Renal cortex interstitium (tissue), 11 donors: ENCODE data around the gene RACGAP1. TPM values are rescaled to one million over a fixed set of nuclear protein-coding genes. Genes with fewer than 3 reads are reported as not detected.
A peak's percentile ranks its signal among the peaks of the same experiment; 100 is the strongest.

Experiments
- DNase-seq, 11 donors: peaks; one replicate each; pipeline ENCODE4 v3.0.0-alpha.2; 2013; ENCODE audit warnings: low read depth in 9 of 11, low spot score in 4 of 11; ENCODE audit errors: extremely low read depth in 1 of 11
- polyA plus RNA-seq, 3 donors: library from polyadenylated mRNA; unstranded; fragments of 120-200 nt; gene quantifications; one replicate each; pipeline ENCODE4 v1.2.1, GENCODE V29; 2013; ENCODE audit not compliant: insufficient read length in 3 of 3

Gene RACGAP1
- polyA plus RNA-seq, 3 donors = 40.5 to 57.9 (median 56.1) TPM

DNA sequence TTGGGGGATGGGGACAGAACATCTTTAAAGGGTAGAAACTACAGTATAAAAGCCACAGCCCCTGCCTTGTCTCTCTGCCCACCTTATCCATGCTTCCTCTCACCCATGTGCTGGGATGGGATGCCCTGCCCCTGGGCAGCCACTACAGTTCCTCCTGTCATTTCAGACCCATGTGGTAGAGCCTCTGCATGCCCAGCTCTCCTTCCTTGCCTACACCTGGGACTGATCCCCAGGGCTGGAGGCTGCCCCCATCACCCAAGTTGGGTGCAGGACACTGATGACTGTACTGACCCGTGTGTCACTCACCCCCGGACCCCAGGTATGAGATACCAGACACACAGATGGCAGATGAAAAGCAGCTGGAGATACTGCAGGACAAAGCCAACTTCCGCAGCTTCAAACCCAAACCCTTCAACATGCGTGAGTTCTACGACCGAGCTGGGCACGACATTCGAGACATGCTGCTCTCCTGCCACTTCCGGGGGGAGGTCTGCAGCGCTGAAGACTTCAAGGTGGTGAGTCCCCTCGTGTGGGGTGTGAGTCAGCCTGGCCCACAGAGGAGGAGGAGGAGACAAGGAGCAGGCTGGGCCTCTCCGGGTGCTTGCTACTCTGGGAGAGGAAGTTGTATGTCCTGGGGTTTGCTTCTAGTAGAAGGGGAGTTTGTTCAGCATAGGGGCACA is 34.3 kb upstream of the RACGAP1 start:
- no peak for DNase-seq

DNA sequence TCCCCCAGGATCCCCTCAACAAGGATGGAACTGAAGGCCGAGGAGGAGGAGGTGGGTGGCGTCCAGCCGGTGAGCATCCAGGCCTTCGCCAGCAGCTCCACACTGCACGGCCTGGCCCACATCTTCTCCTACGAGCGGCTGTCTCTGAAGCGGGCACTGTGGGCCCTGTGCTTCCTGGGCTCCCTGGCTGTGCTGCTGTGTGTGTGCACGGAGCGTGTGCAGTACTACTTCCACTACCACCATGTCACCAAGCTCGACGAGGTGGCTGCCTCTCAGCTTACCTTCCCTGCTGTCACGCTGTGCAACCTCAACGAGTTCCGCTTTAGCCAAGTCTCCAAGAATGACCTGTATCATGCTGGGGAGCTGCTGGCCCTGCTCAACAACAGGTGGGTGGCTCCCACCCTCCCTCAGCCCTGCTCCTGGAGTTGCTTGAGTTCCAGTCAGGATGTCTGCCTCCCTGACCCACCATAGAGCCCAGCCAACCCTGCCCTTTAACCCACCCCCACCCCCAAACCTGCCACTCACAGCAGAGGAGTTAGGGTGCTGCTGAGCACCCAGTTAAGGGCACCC is 33.5 kb upstream of the RACGAP1 start:
- no peak for DNase-seq

DNA sequence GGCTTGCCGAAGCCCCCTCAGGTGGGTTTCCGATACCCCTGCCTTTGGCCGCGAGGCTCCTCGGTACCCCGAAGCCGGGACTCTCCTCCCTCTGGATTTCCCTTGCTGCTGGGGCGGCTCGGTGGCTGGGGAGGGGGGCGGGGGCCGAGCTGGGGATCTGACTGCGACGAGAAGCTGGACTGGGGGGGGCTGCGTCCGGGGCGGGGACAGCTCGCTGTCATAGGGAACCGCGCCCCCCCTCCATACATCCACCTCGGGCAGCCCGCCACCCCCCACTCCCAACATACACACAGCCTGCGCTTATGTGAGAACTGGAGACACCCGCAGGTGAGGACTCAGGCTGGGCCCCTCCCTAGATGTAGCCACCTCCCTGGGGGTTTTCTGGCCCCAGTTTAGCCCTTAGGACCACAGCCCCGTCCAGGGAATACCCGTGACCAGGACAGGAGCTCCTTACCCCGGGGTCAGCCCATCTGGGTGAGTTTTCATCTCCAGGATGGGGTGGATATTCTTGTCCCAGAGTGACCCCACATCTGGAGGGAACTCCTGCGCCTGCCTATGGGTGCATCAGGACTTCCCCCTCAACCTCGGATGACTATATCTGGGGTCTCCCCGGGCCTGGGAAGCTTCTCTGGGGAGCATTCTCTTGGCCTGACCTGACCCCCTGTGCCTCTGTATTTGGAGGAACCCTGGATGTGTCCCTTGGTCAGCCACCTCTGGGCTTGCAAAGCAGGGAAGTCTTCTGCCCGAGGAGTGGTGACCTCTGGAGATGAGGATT is 32.8 kb upstream of the RACGAP1 start:
- no peak for DNase-seq

DNA sequence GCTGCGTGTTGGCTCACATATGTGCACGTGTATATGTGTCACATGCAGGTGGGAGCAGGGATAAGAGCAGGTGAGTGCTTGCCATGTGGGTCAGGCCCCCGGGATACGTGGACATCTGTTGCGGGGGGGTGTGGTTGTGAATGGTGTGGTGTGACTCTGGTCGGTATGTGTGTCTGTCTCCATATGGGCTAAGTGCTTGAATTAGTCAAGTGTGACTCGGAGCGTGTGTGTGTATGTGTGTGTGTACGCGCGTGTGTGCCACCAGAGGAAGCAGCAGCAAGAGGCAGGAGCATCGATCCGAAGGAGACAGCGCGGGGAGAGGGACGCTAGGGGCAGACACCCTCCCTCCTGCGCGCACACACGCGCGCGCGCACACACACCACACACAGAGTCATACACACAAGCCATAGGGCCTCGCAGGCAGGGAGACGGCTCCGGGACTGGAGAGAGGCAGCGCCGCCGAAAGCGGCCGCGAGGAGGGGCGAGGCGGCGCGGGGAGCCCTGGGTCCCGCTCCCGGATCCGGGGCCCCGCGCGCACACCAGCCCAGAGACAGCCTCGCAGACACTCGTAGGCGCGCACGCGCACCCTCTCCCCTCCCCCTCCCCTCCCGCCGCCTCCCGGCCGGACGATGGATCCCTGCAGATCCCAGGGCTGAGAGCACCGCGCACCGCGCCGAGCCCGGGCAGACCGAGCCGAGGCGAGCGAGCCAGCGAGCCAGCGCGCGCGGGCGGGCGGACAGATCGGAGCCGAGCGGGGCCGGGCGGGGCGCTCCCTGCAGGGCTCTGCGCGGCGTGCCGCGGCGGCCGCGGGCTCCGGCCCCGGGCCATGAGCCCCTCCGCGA is 31.9 kb upstream of the RACGAP1 start, which contains the start of gene ASIC1:
Gene ASIC1 (plus strand): TSS at position 597 of the 842 bp plus-strand sequence. CDS start 1,171 bp downstream, outside the sequence.
- peak in 4 of 11 donors; percentile 47 to 64 (median 48) for DNase-seq

DNA sequence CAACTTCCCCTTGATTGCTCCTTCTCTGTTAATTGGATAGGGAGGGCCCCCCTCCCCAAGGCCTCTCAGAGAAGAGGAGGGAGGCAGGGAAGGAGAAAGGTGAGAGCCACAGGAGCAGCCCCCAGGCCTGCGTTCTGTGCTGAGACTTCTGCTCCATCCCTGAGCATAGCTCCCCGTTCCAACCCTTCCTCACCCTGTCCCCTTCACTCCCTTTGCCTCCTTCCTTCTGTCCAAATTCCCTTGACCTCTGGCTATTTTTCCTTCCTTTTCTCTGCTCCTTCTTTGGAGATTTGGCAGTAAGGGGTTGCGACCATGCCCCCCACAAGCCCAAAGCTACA is 31.3 kb upstream of the RACGAP1 start:
- no peak for DNase-seq

DNA sequence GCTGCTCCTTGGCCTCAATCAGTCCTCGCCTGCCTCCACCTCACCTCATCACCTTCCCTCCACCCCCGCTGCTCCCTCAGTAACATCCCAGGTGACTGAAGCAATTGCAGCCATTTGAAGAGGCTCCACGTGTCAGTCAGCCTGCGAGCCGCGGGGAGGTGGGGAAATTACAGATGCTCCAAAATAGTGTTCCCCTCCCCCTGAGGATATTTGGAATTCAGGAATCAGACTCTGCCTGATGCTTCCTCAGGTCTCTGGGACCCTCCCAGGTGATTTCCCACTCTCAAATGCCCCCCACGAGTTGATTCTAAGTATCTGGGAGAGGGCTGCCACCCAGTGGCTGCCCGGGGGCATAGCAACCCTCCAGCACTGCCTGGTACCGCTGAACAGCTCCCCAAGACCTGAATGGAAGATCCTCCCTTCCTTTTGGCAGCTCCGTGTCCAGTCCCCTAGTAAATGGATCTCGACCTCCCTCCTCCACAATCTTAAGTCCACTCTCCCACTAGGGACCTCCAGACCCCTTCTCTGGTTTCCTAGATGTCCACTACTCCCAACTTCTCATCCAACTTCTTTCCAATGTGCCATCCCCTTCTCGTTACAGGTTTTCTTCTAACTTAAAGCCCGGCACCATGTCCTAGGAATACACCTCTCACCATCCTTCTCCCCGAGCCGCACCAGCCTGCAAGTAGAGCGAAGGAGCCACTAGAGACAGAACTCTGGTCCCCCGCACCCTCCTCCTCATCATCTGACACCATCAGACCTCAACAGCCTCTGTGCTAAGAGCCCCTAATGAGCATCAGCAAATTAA is 30.7 kb upstream of the RACGAP1 start:
- DNase-seq = no peak

GRCh38 chr12:50053583-50053982 is 28.3 kb upstream of the RACGAP1 start:
- DNase-seq = no peak

DNA sequence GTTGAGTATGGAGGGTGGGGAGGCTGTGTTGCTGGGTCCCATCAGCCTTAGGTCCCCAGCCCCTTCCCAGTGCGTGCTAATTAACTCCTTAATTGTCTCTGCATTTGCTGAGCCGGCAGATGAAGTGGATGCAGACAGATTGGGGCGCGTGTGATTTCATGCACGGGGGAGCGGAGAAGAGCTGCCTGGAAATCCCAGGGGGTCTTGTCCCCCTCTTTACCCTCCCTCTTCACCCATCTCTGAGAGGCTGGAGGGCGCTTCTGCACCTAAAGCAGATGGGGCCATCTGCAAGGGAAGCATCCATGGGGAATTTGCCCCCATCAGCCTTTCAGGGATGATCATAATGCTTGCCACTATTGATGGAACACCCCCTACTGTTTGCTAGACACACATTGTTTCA is 27.7 kb upstream of the RACGAP1 start:
- DNase-seq = no peak

DNA sequence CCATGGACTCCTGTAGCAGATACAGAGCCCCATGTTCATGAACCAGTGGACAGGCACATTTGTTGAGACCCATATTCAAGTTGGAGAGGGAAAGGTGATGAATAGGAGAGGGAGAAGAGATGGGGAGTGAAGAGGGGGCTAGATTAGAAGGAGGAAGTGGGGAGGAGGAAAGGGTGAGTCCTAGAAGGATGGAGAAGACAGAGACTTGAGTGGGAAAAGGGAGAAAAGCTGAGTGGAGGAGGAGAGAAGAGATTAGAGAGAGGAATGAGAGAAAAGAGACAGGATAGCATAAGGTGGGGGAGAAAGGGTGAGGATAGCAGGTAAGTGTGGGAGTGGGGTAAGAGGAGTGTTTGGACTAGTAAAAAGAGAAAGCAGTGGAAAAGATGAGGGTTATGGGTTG is 27.2 kb upstream of the RACGAP1 start:
- no peak for DNase-seq

GRCh38 chr12:50051101-50051806 is 26.0 kb upstream of the RACGAP1 start:
- no peak for DNase-seq

GRCh38 chr12:50050410-50051098 is 25.3 kb upstream of the RACGAP1 start:
- peak in 1 of 11 donors; percentile 29 for DNase-seq

DNA sequence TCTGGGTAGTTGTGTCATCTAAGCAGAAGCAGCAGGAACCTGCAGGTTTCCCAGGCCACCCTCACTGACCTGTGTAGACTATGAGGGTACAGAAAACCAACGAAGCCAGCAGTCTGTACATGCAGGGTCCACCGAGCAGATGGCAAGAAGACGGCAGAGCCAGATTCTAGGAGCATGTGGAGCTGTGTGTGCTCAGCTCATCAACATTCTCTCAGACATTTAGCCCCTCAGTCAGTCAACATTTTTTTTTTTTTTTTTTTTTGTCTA is 24.8 kb upstream of the RACGAP1 start:
- DNase-seq = no peak

DNA sequence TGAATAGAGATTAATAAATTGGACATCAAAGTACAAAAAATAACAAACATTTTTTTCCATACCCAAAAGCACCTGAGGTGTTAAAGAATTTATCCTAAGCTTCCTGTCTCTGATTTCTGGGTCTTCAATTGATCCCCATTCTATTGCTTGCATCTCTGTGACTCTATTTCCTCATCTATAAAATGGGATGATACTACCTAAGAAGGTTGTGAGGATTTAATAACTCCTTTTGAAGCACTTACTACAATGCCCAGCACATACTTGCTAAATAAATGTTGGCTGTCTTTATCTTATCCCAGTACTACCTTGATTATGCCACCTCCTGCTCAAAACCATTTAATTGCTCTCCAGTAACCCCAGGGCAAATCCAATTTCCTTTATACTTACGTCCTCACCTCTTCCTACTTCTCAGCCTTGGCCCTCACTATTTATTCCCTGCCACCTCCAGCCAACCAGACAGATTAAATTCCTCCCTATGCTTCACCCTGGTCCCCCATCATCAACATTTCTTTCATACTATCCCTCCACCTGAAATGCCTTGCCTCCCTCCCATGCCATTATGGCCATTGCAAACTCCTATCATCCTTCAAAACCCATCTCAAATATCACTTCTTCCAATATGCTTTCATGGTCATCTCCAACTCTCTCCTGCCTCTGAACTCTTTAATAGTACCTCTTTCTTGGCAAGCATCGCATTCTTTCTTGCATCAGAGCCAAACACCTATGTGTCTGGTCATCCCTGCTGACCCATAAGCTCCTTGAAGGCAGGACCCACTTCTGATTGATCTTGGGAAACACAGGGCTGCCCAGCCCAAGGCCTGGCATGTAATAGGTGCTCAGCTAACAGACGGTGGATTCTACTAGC is 24.2 kb upstream of the RACGAP1 start:
- DNase-seq = no peak

GRCh38 chr12:50047693-50048250 is 22.5 kb upstream of the RACGAP1 start:
- DNase-seq = no peak

DNA sequence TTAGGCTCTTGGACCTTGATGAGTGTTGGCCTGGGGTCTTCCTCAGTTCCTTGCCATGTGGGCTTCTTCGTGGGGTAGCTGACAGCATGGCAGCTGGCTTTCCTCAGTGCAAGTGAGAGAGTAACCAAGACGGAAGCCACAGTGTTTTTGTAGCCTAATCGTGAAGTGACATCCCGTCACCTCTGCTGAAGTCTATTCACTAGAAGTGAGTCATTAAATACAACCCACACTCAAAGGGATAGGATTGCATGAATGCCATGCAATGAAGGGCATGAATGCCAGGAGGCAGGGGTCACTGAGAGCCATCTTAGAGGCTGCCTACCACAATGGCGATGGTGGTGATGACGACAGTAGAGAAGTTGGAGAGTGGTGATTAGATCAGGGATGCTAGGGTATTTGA is 18.6 kb upstream of the RACGAP1 start:
- no peak for DNase-seq

DNA sequence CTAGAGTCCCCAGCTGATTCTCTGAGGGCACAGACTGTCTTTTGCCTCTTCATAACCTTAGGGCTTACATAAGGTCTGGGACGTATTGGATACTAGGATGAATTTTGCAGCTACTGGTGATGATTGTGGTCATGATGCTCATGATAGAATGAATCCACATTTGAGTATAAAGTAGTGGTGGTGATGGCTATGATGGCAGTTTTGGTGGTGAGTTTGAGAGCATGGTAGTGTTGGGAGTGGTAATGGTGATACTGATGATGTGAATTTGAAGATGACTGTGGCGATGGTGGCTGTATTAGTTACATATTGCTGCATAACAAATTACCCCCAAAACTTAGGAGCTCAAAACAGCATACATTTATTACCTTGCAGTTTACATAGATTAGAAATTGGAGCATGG is 18.0 kb upstream of the RACGAP1 start:
- no peak for DNase-seq

DNA sequence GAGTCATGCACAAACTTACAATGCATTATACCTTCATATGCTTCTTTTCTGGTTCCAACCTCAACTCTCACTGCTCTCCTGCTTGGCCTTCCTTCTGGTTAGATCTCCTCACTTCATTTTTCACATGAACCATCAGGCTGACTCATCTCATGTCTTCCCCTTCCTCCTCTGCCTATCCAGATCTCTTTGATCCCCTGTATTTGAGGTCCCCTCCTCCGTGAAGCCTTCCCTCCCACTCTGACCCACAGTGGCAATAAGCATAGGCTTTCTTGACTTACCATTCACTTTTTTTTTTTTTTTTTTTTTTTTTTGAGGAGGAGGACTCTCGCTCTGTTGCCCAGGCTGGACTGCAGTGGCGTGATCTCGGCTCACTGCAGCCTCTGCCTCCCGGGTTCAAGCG is 17.4 kb upstream of the RACGAP1 start:
- DNase-seq = no peak
